Neural progenitor cell (in vitro differentiated cells): ENCODE data around the gene R3HDM4.

Experiments
- CTCF ChIP-seq: fragments of 200-600 bp; sonication (generic); IDR thresholded peaks from 2 replicates; pipeline ENCODE4 v1.5.1; 2017; ENCODE audit warnings: antibody characterized with exemption, mild to moderate bottlenecking
- EZH2 ChIP-seq: fragments of 200-600 bp; sonication (generic); IDR thresholded peaks from 2 replicates; pipeline ENCODE4 v1.6.1; 2017; ENCODE audit warnings: antibody characterized with exemption, mild to moderate bottlenecking, moderate library complexity
- EZH2phosphoT487 ChIP-seq: fragments of 200-600 bp; sonication (generic); IDR thresholded peaks from 2 replicates; pipeline ENCODE4 v1.6.1; 2017; ENCODE audit warnings: antibody characterized with exemption

- TF ChIP-seq CTCF (no peak), EZH2phosphoT487 (no peak), EZH2 (no peak)
These were observed 62.6 kb downstream of the R3HDM4 start for GRCh38 chr19:850221-850978.
